Esophagus muscularis mucosa (tissue), 4 donors: ENCODE data around the gene PLS1.

Experiments used
- CTCF ChIP-seq, 3 experiments: fragments of 200-600 bp in 2 of 3; fragments of 450-650 bp in 1 of 3; sonication (generic) in 2 of 3; IDR thresholded peaks; one replicate each; pipeline ENCODE4 v1.5.1; 2017 to 2019; ENCODE audit warnings: antibody characterized with exemption in 3 of 3, mild to moderate bottlenecking in 2 of 3, moderate library complexity in 1 of 3
- EP300 ChIP-seq: sonication (generic); formaldehyde crosslinking; IDR thresholded peaks from one replicate; pipeline ENCODE4 v1.6.1; 2017; ENCODE audit warnings: antibody characterized with exemption
- POLR2AphosphoS5 ChIP-seq, 2 donors: sonication (generic); formaldehyde crosslinking; IDR thresholded peaks; one replicate each; pipeline ENCODE4 v1.6.1; 2017; ENCODE audit warnings: antibody characterized with exemption in 2 of 2

DNA sequence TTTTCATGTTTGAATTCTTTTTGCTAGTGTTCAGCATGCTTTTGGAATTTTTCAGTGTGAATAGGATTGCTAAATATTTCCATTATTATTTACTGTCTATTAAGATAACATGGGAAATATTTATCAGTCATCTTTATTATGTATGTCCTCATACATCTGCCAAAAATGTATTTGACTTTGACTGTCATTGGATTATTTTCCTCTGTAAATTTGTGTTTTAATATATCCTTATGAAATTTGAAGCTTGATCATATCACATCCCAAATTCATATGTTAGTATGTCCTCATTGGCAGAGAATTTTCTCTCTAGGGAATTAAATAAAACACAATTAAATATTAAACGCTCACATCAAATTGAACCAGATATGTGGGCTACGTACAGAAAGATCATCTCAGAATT is 95.3 kb downstream of the PLS1 start:
- TF ChIP-seq POLR2AphosphoS5 (IDR thresholded peaks at IDR 0.05) (no peak), CTCF (IDR thresholded peaks at IDR 0.05) (no peak), EP300 (no peak)
